ENCODE measurements around the gene DMRTC1B.
"Not testable (repeated sequence)": the region's sequence is repeated elsewhere in the genome, so short reads cannot be mapped to it uniquely, and the experiment has no call there.

- TF ChIP-seq CTCF, POLR2A (IDR thresholded peaks at IDR 0.05): not testable (repeated sequence)
Measured at GRCh38 chrX:72788142-72788541, 11.5 kb downstream of the DMRTC1B start.
